ENCODE results near the gene RAB27A.
"Not testable (repeated sequence)": the region's sequence is repeated elsewhere in the genome, so short reads cannot be mapped to it uniquely, and the experiment has no call there.

RAB27A gene

GRCh38 chr15:55289746-55290527 is at the start of gene RAB27A:
TSS of gene RAB27A (minus strand) at chr15:55289813. CDS start at chr15:55234934, 54,879 bp downstream.
- peak; percentile 61 for DNase-seq (ENCODE audit: low spot score)

- DNase-seq (ENCODE audit: low spot score): no peak
These were observed 47.5 kb upstream of the RAB27A start for GRCh38 chr15:55337160-55337559.

GRCh38 chr15:55334997-55335396 is 45.4 kb upstream of the RAB27A start:
- no peak for DNase-seq (ENCODE audit: low spot score)

GRCh38 chr15:55334371-55334770 is 44.8 kb upstream of the RAB27A start:
- no peak for DNase-seq (ENCODE audit: low spot score)

GRCh38 chr15:55327387-55327786 is 37.8 kb upstream of the RAB27A start:
- no peak for DNase-seq (ENCODE audit: low spot score)

GRCh38 chr15:55322467-55322866 is 32.9 kb upstream of the RAB27A start:
- no peak for DNase-seq (ENCODE audit: low spot score)

- DNase-seq (ENCODE audit: low spot score): no peak
These were observed 31.4 kb upstream of the RAB27A start for GRCh38 chr15:55320963-55321362.

GRCh38 chr15:55320238-55320550 is 30.6 kb upstream of the RAB27A start:
- no peak for DNase-seq (ENCODE audit: low spot score)

GRCh38 chr15:55319537-55320237 is 30.1 kb upstream of the RAB27A start:
- no peak for DNase-seq (ENCODE audit: low spot score)

GRCh38 chr15:55318588-55319494 is 29.2 kb upstream of the RAB27A start, which contains the start of the genes PIGB and PIGBOS1:
TSS of gene PIGB (plus strand) at chr15:55319222. CDS start at chr15:55319251, 29 bp downstream.
TSS of gene PIGBOS1 (minus strand) at chr15:55319123. CDS start at chr15:55317792, 1,331 bp downstream.
- peak; percentile 57 for DNase-seq (ENCODE audit: low spot score)

- DNase-seq (ENCODE audit: low spot score): not testable (repeated sequence)
These were observed 13.2 kb upstream of the RAB27A start for GRCh38 chr15:55302801-55303200.

- no peak for DNase-seq (ENCODE audit: low spot score)
These were observed 7.7 kb upstream of the RAB27A start for GRCh38 chr15:55297315-55297714.

- peak; percentile 75 for DNase-seq (ENCODE audit: low spot score)
These were observed 980 bp upstream of the RAB27A start for GRCh38 chr15:55290528-55291057.

GRCh38 chr15:55289011-55289745 is 435 bp downstream of the RAB27A start:
- peak; percentile 40 for DNase-seq (ENCODE audit: low spot score)

- no peak for DNase-seq (ENCODE audit: low spot score)
These were observed 1.5 kb downstream of the RAB27A start for GRCh38 chr15:55288006-55288717.

GRCh38 chr15:55286442-55287189 is 3.0 kb downstream of the RAB27A start:
- not testable (repeated sequence) for DNase-seq (ENCODE audit: low spot score)

- DNase-seq (ENCODE audit: low spot score): no peak
These were observed 5.2 kb downstream of the RAB27A start for GRCh38 chr15:55284426-55284825.

- no peak for DNase-seq (ENCODE audit: low spot score)
These were observed 6.0 kb downstream of the RAB27A start for GRCh38 chr15:55283379-55284147.

- DNase-seq (ENCODE audit: low spot score): no peak
These were observed 7.3 kb downstream of the RAB27A start for GRCh38 chr15:55282284-55282833.
